Retinal pigment epithelial cell (primary cell): ENCODE results near the gene HMGCR.
"Not testable (repeated sequence)": the region's sequence is repeated elsewhere in the genome, so short reads cannot be mapped to it uniquely, and the experiment has no call there.

Experiments
- DNase-seq: peaks from one replicate; pipeline ENCODE4 v3.0.0-alpha.2; 2010; ENCODE audit warnings: low read depth
- H3K4me3 ChIP-seq: 2 replicates; pipeline ENCODE4 v1.5.1; 2011; ENCODE audit warnings: mild to moderate bottlenecking, low read length, control low read depth, moderate library complexity
- TF ChIP-seq, protein P1 (sequence below): conservative IDR thresholded peaks from 2 replicates; pipeline ENCODE4 v1.5.1; 2011; ENCODE audit warnings: low read depth, low read length, control low read depth, inconsistent platforms

HMGCR gene

DNA sequence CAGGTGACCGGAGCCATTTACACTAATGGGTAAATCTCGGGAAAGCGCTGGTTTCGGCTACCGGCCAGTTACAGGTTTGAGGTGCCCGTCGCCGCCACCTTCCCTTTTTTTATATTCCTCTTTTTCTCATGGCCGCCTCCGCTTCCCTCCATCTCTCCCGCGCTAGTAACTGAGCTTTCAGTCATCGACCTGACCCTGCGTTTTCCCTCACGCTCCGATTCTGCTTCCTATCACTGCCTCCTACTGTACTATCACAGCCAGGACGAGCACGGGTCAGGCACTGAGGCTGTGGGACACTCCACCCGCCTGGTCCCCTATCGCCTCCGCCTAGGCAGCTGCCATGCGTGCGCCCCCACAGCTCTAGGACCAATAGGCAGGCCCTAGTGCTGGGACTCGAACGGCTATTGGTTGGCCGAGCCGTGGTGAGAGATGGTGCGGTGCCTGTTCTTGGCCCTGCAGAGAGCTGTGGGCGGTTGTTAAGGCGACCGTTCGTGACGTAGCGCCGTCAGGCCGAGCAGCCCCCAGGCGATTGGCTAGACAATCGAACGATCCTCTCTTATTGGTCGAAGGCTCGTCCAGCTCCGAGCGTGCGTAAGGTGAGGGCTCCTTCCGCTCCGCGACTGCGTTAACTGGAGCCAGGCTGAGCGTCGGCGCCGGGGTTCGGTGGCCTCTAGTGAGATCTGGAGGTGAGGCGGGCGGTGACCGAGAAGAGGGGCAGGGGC, at the start of gene HMGCR:
TSS of gene HMGCR (plus strand) at position 606 of the 722 bp plus-strand sequence. CDS start 5,386 bp downstream, outside the sequence.
- TF ChIP-seq, protein P1, sequence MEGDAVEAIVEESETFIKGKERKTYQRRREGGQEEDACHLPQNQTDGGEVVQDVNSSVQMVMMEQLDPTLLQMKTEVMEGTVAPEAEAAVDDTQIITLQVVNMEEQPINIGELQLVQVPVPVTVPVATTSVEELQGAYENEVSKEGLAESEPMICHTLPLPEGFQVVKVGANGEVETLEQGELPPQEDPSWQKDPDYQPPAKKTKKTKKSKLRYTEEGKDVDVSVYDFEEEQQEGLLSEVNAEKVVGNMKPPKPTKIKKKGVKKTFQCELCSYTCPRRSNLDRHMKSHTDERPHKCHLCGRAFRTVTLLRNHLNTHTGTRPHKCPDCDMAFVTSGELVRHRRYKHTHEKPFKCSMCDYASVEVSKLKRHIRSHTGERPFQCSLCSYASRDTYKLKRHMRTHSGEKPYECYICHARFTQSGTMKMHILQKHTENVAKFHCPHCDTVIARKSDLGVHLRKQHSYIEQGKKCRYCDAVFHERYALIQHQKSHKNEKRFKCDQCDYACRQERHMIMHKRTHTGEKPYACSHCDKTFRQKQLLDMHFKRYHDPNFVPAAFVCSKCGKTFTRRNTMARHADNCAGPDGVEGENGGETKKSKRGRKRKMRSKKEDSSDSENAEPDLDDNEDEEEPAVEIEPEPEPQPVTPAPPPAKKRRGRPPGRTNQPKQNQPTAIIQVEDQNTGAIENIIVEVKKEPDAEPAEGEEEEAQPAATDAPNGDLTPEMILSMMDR = peak; percentile 37
- DNase-seq = peak; percentile 99

DNA sequence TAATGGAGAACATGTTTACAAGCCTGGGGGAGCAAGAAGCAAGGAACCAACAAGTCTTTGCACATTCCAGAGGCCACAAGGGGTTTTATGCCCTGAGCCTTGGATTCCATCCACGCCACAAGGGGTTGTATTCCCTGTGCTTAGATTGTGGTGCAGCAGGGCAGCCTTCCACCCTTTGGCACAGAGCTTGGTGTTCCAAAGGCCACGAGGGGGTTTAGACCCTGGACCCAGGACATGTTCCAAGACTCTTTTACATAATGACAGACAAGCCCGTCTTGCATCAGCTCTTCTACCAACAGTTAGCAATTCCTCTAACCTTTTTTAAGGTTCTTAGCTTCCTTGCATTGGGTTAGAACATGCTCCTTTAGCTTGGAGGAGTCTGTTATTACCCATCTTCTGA, 45.2 kb upstream of the HMGCR start:
- not testable (repeated sequence) for H3K4me3 ChIP-seq, DNase-seq

More for the DNA sequence above, at the start of gene HMGCR:
- peak within 1 kb of the TSS; percentile 91 for H3K4me3 ChIP-seq

DNA sequence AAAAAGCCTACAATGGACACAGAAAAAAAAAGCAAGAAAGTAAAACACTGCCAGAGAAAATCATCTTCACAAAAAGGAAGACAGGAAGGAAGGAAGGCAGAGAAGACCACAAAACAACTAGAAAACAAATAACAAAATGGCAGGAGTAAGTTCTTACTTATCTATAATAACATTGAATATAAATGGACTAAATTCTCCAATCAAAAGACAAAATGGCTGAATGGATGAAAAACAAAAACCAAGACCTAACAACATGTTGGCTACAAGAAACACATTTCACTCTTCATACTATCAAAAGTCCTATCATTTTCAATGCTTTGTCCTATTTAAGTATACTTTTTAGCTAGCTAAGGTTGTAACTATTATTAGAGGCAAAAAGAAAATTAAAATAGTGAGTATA, 36.9 kb upstream of the HMGCR start:
- no peak overlapping the region for H3K4me3 ChIP-seq
- TF ChIP-seq, protein P1 = no peak
- no peak for DNase-seq

DNA sequence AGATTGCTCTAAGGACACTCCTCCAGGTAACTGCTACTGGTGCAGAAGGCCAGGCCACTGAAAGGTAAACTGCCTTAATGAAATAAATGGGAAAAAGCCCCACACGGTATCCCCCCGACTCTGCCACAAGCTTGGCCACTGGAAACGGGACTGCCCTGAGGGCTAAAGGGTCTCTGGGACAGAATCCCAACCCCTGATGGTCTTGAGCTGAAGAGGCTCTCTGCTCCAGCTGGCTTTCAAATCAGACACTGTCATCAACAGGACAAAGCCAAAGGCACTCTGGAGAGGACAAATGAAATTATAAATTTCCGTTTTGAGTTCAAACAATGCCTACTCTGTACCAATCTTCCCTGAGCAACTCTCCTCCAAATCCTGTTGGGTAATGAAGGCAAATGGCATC, 33.6 kb upstream of the HMGCR start:
- TF ChIP-seq, protein P1 = no peak
- no peak for DNase-seq
- no peak overlapping the region for H3K4me3 ChIP-seq

DNA sequence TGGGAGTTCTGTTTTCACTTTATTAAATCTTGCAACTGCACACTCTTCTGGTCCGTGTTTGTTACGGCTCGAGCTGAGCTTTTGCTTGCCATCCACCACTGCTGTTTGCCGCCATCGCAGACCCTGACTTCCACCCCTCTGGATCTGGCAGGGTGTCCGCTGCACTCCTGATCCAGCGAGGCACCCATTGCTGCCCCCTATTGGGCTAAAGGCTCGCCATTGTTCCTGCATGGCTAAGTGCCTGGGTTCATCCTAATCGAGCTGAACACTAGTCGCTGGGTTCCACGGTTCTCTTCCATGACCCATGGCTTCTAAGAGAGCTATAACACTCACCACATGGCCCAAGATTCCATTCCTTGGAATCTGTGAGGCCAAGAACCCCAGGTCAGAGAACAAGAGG, 32.5 kb upstream of the HMGCR start:
- not testable (repeated sequence) for DNase-seq, H3K4me3 ChIP-seq

DNA sequence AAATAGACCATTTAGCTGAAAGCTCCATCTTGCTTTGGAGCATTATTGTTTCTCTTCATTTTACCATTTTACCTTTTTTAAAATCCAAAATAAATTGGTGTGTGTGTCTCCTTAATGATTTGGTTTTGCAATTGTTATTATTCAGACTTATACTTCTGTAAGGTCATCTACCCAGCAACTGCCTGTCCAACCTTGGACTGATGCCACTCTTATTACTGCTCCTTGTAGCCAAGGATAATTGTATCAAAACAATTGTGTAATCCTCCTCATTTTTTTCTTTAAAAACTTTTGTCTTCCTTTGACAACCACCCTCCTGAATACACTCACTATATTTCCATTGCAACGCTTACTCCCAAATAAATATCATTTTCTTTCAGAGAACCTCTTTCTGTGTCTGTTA, 30.3 kb upstream of the HMGCR start:
- H3K4me3 ChIP-seq = no peak overlapping the region
- TF ChIP-seq, protein P1 = no peak
- DNase-seq = no peak

DNA sequence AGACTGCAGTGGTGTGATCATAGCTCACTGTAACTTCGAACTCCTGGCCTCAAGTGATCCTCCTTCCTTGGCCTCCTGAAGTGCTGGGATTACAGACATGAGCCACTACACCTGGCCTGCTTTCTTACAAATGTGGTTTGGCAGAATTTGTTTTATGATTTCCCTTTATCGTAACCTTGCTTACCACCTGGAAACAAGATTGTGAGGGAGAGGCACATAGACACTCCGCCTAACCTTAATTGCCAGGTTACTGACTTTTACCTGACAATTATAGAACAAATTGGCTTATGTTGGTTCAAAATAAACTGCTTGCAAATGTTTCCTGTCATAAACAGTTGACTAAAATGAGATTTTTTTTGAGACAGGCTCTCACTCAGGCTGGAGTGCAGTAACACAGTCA, 26.8 kb upstream of the HMGCR start:
- TF ChIP-seq, protein P1 = no peak
- no peak for DNase-seq
- no peak overlapping the region for H3K4me3 ChIP-seq

DNA sequence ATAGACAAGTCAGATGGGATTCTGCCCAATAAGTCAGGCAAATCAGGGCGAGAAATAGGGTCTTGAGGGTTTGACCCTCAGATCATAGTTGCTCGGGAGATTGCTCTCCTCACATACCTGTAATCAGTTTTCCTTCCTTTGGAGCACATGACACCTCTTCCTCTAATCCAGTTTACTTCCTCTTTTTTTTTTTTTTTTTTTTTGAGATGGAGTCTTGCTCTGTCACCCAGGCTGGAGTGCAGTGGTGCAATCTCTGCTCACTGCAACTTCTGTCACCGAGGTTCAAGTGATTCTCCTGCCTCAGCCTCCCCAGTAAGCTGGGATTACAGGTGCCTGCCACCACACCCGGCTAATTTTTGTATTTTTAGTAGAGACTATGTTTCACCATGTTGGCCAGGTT, 17.9 kb upstream of the HMGCR start:
- not testable (repeated sequence) for DNase-seq, H3K4me3 ChIP-seq

DNA sequence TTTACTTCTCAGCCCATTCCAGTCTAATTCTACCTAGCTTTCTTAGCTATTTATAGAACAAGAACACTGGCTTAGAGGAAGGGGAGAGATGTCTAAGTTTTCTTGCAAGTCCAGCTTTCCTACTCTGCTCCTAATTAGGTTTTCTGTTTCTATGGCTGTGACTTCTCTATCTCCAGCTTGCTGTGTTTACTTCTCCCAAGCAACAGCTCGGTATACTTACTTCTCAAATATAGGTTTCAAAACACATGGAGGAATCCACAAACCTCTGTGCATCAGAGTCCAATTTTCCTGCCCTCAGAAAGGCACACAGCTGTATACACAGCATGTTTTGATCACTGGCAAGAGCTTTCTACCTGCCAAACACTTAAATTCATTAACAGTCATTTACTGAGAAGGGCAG, 17.4 kb upstream of the HMGCR start:
- no peak overlapping the region for H3K4me3 ChIP-seq
- no peak for DNase-seq
- TF ChIP-seq, protein P1 = no peak
